KMS-11 (cell line): Measurements from ENCODE around the gene ZNF701.
"Not testable (repeated sequence)": the region's sequence is repeated elsewhere in the genome, so short reads cannot be mapped to it uniquely, and the experiment has no call there.

ENCODE experiments used
- H2AFZ ChIP-seq: fragments of 200-600 bp; sonication (generic); 2 replicates; pipeline ENCODE4 v1.6.1; 2016; ENCODE audit warnings: antibody characterized with exemption, mixed run types, low read depth
- H3K27ac ChIP-seq: fragments of 200-600 bp; sonication (generic); 2 replicates; pipeline ENCODE4 v1.6.1; 2016; ENCODE audit warnings: mild to moderate bottlenecking, mixed run types
- H3K27me3 ChIP-seq: fragments of 200-600 bp; sonication (generic); 2 replicates; pipeline ENCODE4 v1.6.1; 2017; ENCODE audit warnings: mild to moderate bottlenecking, low read depth, mixed run types, moderate library complexity; ENCODE audit not compliant: insufficient read depth
- H3K36me3 ChIP-seq: fragments of 200-600 bp; sonication (generic); 2 replicates; pipeline ENCODE4 v1.6.1; 2017; ENCODE audit warnings: mild to moderate bottlenecking, mixed run types; ENCODE audit not compliant: insufficient read depth
- H3K4me1 ChIP-seq: fragments of 200-600 bp; sonication (generic); 2 replicates; pipeline ENCODE4 v1.6.1; 2016; ENCODE audit warnings: mild to moderate bottlenecking, low read depth, mixed run types; ENCODE audit not compliant: poor library complexity, severe bottlenecking
- H3K4me2 ChIP-seq: fragments of 200-600 bp; sonication (generic); 2 replicates; pipeline ENCODE4 v1.7.0; 2016; ENCODE audit warnings: mild to moderate bottlenecking, mixed run types
- H3K4me3 ChIP-seq: fragments of 200-600 bp; sonication (generic); IDR thresholded peaks from 2 replicates; pipeline ENCODE4 v1.6.1; 2017; ENCODE audit warnings: low read depth, low read length, mixed read lengths; ENCODE audit not compliant: insufficient read depth
- H3K79me2 ChIP-seq: fragments of 200-600 bp; sonication (generic); 2 replicates; pipeline ENCODE4 v1.6.1; 2016; ENCODE audit warnings: low read depth, mixed run types; ENCODE audit not compliant: insufficient read depth
- H3K9ac ChIP-seq: fragments of 200-600 bp; sonication (generic); 2 replicates; pipeline ENCODE4 v1.6.1; 2016; ENCODE audit warnings: mild to moderate bottlenecking, mixed run types
- H4K20me1 ChIP-seq: fragments of 200-600 bp; sonication (generic); 2 replicates; pipeline ENCODE4 v1.6.1; 2016; ENCODE audit warnings: mild to moderate bottlenecking, mixed run types; ENCODE audit not compliant: insufficient read depth
- CTCF ChIP-seq: fragments of 200-600 bp; sonication (generic); conservative IDR thresholded peaks from 2 replicates; pipeline ENCODE4 v1.6.1; 2017; ENCODE audit warnings: low read depth, mild to moderate bottlenecking, antibody characterized with exemption, low read length, moderate library complexity, mixed read lengths

The ZNF701 gene

GRCh38 chr19:52527956-52528351 lies 42.1 kb upstream of the ZNF701 start:
- Histone ChIP-seq H2AFZ (peak overlapping the region; percentile 89), H3K27me3 (no peaks in the 10 kb centered on the region), H3K36me3 (no peaks in the 10 kb centered on the region), H4K20me1 (no peaks in the 10 kb centered on the region), H3K9ac (peak overlapping the region; percentile 80), H3K79me2 (no peaks in the 10 kb centered on the region), H3K4me3 (no peak overlapping the region), H3K27ac (peak overlapping the region; percentile 78), H3K4me1 (no peaks in the 10 kb centered on the region), H3K4me2 (peak overlapping the region; percentile 57; the same call in 1 of the 2 replicates)
- no peak for TF ChIP-seq CTCF

GRCh38 chr19:52532480-52532879 lies 37.6 kb upstream of the ZNF701 start:
- H3K9ac ChIP-seq: no peak overlapping the region
- no peak overlapping the region for H3K4me2 ChIP-seq
- H4K20me1 ChIP-seq: no peaks in the 10 kb centered on the region
- H3K27ac ChIP-seq: no peak overlapping the region
- no peaks in the 10 kb centered on the region for H3K79me2 ChIP-seq
- no peaks in the 10 kb centered on the region for H3K27me3 ChIP-seq
- H3K4me3 ChIP-seq: no peak overlapping the region
- no peak overlapping the region for H2AFZ ChIP-seq
- no peak for TF ChIP-seq CTCF
- H3K4me1 ChIP-seq: no peaks in the 10 kb centered on the region
- H3K36me3 ChIP-seq: no peaks in the 10 kb centered on the region

- no peaks in the 10 kb centered on the region for H4K20me1 ChIP-seq
- no peaks in the 10 kb centered on the region for H3K4me1 ChIP-seq
- no peaks in the 10 kb centered on the region for H3K36me3 ChIP-seq
- H3K9ac ChIP-seq: no peak overlapping the region
- H3K27ac ChIP-seq: no peak overlapping the region
- no peak overlapping the region for H3K4me2 ChIP-seq
- H3K4me3 ChIP-seq: no peak overlapping the region
- H2AFZ ChIP-seq: no peak overlapping the region
- H3K79me2 ChIP-seq: no peaks in the 10 kb centered on the region
- no peaks in the 10 kb centered on the region for H3K27me3 ChIP-seq
- no peak for TF ChIP-seq CTCF
These were observed 36.2 kb upstream of the ZNF701 start for GRCh38 chr19:52533901-52534300.

- not testable (repeated sequence) for H3K79me2 ChIP-seq, H3K4me2 ChIP-seq, H4K20me1 ChIP-seq, H2AFZ ChIP-seq, H3K27ac ChIP-seq, H3K4me1 ChIP-seq, H3K36me3 ChIP-seq, H3K4me3 ChIP-seq, H3K9ac ChIP-seq, H3K27me3 ChIP-seq
These were observed 34.7 kb upstream of the ZNF701 start for GRCh38 chr19:52535385-52535770.

- Histone ChIP-seq H3K27ac (no peak overlapping the region), H3K79me2 (no peaks in the 10 kb centered on the region), H2AFZ (no peak overlapping the region), H3K27me3 (no peaks in the 10 kb centered on the region), H3K4me1 (no peaks in the 10 kb centered on the region), H3K36me3 (no peaks in the 10 kb centered on the region), H3K9ac (no peak overlapping the region), H4K20me1 (no peaks in the 10 kb centered on the region), H3K4me2 (no peak overlapping the region), H3K4me3 (no peak overlapping the region)
- TF ChIP-seq CTCF: no peak
These were observed 34.2 kb upstream of the ZNF701 start for GRCh38 chr19:52535771-52536447.
